Kidney (tissue), 14 donors: ENCODE data around the gene FRAT1. TPM values are rescaled to one million over a fixed set of nuclear protein-coding genes. Genes with fewer than 3 reads are reported as not detected.
A peak's percentile ranks its signal among the peaks of the same experiment; 100 is the strongest.

Experiments
- DNase-seq, 5 donors: peaks; one replicate each; pipeline ENCODE4 v3.0.0-alpha.2; 2013 to 2020
- FAIRE-seq: peaks from 2 replicates; lab custom pipeline; 2012; peaks lifted over from hg19 to GRCh38; lab: Jason Lieb, UNC
- H3K27ac ChIP-seq, 2 donors: one replicate each; pipeline ENCODE4 v1.7.0; 2013; ENCODE audit warnings: low read depth in 2 of 2, low read length in 2 of 2, inconsistent platforms in 1 of 2
- H3K27me3 ChIP-seq: one replicate; pipeline ENCODE4 v1.7.1; 2013; ENCODE audit warnings: low read length, inconsistent platforms; ENCODE audit not compliant: control insufficient read depth, insufficient read depth
- H3K36me3 ChIP-seq, 3 donors: one replicate each; pipeline versions ENCODE4 v1.7.0 to v1.7.1; 2013; ENCODE audit warnings: low read length in 3 of 3, control low read depth in 1 of 3, inconsistent platforms in 1 of 3; ENCODE audit not compliant: insufficient read depth in 3 of 3, control insufficient read depth in 2 of 3
- H3K4me1 ChIP-seq, 3 donors: one replicate each; pipeline versions ENCODE4 v1.7.0 to v1.7.1; 2013; ENCODE audit warnings: low read length in 3 of 3, inconsistent platforms in 1 of 3, low read depth in 1 of 3; ENCODE audit not compliant: control insufficient read depth in 2 of 3, insufficient read depth in 2 of 3
- H3K4me3 ChIP-seq, 3 donors: one replicate each; pipeline versions ENCODE4 v1.7.0 to v1.8.1; 2013; ENCODE audit warnings: low read length in 3 of 3, control low read depth in 1 of 3, inconsistent platforms in 1 of 3
- H3K9ac ChIP-seq, 3 donors: one replicate each; pipeline versions ENCODE4 v1.7.0 to v1.7.1; 2013; ENCODE audit warnings: low read length in 3 of 3, control low read depth in 1 of 3, inconsistent platforms in 1 of 3
- H3K9me3 ChIP-seq, 3 donors: one replicate each; pipeline versions ENCODE4 v1.7.0 to v1.7.1; 2013; ENCODE audit warnings: low read length in 3 of 3, control low read depth in 1 of 3, inconsistent platforms in 1 of 3; ENCODE audit not compliant: control insufficient read depth in 2 of 3, insufficient read depth in 1 of 3
- CTCF ChIP-seq: IDR thresholded peaks from 3 replicates; pipeline ENCODE4 v1.5.1; 2012; ENCODE audit warnings: mild to moderate bottlenecking, moderate library complexity, borderline replicate concordance; ENCODE audit not compliant: insufficient read depth; ENCODE audit errors: extremely low read depth
- intact Hi-C: fragments of 100-400 bp; cut with DNase I; formaldehyde crosslinking; loops from one replicate; pipeline ENCODE4 v1.11.1; 2022
- polyA plus RNA-seq: library from polyadenylated mRNA; stranded (reverse); fragments of 350-450 nt; fragmentation: Illumina TruSeq; extraction: RNeasy Lipid Tissue Mini Kit (QIAGEN cat#74804); gene quantifications from one replicate; pipeline ENCODE4 v1.2.3, GENCODE V29; 2014; ENCODE audit warnings: low read depth, low replicate concordance; ENCODE audit not compliant: insufficient read depth
- total RNA-seq: library from RNA; stranded (reverse); fragmentation: NEBNext Ultra II Directional; extraction: Animal tissue kit (Norgen Biotek cat#: 25700); gene quantifications from one replicate; pipeline ENCODE4 v1.2.1, GENCODE V29; 2021
- donor health status: control.
- donor health status: control.
- donor health status: control.
- donor health status: control.
- donor health status: control.
- donor health status: DM: yes; HTN: yes; CAD: no.
- donor health status: Normal renal cell carcinoma (clear cell type).

Gene FRAT1
- total and polyA plus RNA-seq, 2 donors from 2014 or later: 2.1 to 7.0 TPM

DNA sequence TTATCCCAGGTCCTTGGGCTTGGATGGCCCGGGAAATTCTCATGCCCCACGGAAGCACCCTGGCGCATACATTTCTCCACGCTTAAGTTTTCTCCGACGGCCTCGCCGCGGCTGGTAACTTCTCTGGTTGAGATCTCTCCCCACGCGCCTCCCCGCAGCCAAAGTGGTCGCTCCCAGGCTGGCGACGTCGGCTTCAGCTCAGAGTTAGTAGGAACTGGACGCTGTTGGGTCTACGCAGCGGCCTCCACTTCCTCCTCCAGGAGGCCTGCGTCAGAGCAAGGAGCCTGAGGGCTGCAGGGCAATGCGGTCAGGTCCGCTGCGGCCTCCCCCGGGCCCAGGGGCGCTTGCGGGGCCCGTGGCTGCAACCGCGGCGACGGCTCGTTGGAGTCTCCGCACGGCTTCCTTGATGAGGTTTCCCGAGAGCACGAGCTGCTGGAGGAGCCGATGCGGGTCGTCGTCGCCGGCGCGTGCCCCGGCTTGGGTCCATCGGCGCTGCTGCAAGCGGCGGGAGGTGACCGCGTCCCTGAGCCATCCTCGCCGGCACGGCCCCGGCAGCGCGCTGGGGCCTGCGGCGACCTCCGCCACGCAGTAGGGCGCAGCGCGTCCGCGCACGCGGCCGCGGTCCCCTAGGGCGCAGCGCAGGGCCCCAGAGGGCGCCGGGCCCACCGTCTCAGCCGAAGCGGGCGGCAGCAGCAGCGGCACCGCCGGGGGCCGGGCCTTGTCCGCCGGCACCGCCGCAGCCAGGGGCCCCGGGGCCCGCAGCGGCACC lies 14.7 kb downstream of the FRAT1 start:
- Histone ChIP-seq H3K27me3 (no peaks in the 10 kb centered on the region), H3K4me1 (peaks cover 0 to 17% (median 8%) of the 10 kb centered on the region in 3 donors), H3K4me3 (peak overlapping the region; percentile 44 to 87 (median 79)), H3K9ac (peak overlapping the region; percentile 4 to 72 (median 54)), H3K9me3 (no peaks in the 10 kb centered on the region), H3K36me3 (no peaks in the 10 kb centered on the region), H3K27ac (peak overlapping the region; percentile 92 to 95)
- no peak for TF ChIP-seq CTCF
- intact Hi-C loops: loop anchor here (10.0 kb wide), 1 partner anchor 49 kb away; no protein-coding TSS in a partner anchor
- FAIRE-seq (no peak), DNase-seq (peak in 4 of 5 donors; percentile 45 to 86 (median 68))

GRCh38 chr10:97334370-97335175 lies 15.5 kb downstream of the FRAT1 start, which contains the start of gene FRAT2:
Gene FRAT2 (minus strand): TSS chr10:97334729. CDS start chr10:97334572, 157 bp downstream.
- Histone ChIP-seq H3K27ac (peak within 1 kb of the TSS; percentile 92 to 95), H3K4me3 (peak within 1 kb of the TSS; percentile 59 to 87 (median 79)), H3K4me1 (peaks cover 0 to 17% (median 8%) of the 10 kb centered on the region in 3 donors), H3K36me3 (no peaks in the 10 kb centered on the region), H3K27me3 (no peaks in the 10 kb centered on the region), H3K9me3 (no peaks in the 10 kb centered on the region), H3K9ac (peak within 1 kb of the TSS; percentile 54 to 72 (median 55))
- intact Hi-C loops: loop anchor here (10.0 kb wide), 1 partner anchor 50 kb away; no protein-coding TSS in a partner anchor
- FAIRE-seq: no peak
- peak; percentile 91 to 97 (median 95) for DNase-seq
- TF ChIP-seq CTCF: no peak

DNA sequence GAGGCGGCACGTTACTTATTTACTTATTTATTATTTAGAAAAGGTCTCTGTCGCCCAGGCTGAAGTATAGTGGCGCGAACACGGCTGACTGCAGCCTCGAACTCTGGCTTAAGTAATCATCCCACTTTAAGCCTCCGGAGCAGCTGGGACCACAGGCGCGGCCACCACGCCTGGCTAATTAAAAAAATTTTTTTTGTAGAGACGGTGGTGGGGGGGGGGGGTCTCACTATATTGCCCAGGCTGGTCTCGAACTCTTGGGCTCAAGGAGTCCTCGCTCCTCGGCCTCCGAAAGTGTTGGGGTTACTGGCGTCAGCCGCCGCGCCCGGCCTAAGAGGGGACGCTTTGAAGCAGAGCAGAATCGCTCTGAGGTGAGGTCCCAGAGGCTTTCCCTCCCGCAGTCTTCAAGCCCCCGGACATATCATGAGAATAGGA lies 16.1 kb downstream of the FRAT1 start:
- Histone ChIP-seq H3K4me1 (peaks cover 0 to 15% (median 8%) of the 10 kb centered on the region in 3 donors), H3K36me3 (no peaks in the 10 kb centered on the region), H3K9ac (peak overlapping the region in 2 of 3 donors; percentile 3 to 40), H3K9me3 (no peaks in the 10 kb centered on the region), H3K4me3 (peak overlapping the region; percentile 44 to 87 (median 46)), H3K27me3 (no peaks in the 10 kb centered on the region), H3K27ac (no peak overlapping the region)
- intact Hi-C loops: loop anchor here (10.0 kb wide), 1 partner anchor 50 kb away; no protein-coding TSS in a partner anchor
- DNase-seq (peak in 3 of 5 donors; percentile 22 to 76 (median 37)), FAIRE-seq (no peak)
- no peak for TF ChIP-seq CTCF
